Stimulated activated CD4-positive, alpha-beta T cell treated with anti-CD3 and anti-CD28 coated beads, TNF-alpha, amount 100 ng/mL, for 48 hours (primary cell): ENCODE results near the gene CDC14A.

ENCODE experiments used
- DNase-seq, 3 donors: peaks; one replicate each; pipeline ENCODE4 v3.0.0-alpha.2; 2020; ENCODE audit warnings: low read depth in 3 of 3

Gene CDC14A

DNA sequence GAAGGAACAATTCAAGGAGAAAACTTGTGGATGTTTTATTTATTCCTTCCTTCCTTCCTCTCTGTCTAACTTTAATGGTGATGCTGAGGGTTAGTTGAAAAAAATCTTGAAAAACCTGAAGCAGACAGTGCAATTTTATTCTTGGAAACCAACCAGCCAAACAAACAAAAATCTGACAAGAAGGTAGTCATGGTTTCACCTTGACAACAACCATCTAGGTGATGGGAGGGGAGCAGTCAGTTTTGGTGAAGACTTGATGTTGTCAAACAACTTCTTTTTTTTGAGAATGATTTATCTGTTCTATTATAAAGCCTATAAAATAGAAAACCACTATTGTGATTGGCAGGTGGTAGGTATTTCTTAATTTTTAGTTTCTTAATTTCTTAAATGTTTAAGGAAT lies 93.3 kb downstream of the CDC14A start:
- DNase-seq, result no peak

- DNase-seq, result no peak
These were observed 96.1 kb downstream of the CDC14A start for GRCh38 chr1:100448366-100448765.

GRCh38 chr1:100449477-100449876 lies 97.2 kb downstream of the CDC14A start:
- no peak for DNase-seq

DNA sequence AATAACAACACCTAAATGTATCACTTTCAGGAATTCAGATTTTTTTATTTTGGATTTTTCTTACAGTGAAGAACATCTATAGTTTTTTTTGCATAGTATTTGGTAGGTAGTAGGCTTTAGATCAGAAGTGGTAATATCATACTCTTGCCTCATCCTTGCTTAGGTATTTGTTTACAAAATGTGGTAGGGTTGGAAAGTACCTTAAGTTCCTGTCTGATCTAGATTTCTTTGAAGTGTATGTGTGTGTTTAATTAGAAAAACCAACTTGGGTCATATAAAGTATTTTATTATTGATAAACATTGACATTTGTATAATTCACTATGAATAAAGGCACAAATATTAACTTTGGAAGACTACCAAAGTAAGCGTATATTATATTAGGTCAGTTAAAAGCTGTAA lies 100.3 kb downstream of the CDC14A start:
- no peak for DNase-seq

DNA sequence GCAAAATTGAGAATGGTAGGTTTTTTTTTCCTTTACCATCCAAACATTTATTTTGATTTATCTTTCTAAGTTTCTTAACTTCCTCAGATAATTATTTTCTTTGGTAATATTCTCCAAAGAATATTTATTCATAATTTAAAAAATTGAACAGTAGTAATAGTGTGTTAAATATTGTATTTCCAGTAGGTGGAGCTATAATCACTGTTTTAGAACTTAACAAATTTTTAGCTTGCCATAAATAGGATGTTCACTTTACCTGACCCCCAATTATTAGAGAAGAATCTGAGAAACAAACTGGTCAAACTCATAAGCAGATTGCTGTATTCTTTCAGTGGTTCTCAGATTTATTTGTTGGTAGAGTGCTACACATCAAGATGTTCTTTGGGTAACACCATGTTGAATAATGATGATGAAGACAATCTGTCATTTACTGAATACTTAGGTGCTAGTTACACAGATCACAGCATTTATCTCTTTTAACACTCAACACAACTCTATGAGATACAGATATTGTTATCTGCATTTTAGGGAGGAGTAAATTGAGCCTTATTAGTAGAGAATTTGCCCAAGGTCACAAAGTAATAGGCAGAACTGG lies 103.3 kb downstream of the CDC14A start:
- DNase-seq, result no peak

GRCh38 chr1:100456880-100457279 lies 104.6 kb downstream of the CDC14A start:
- DNase-seq, result no peak

- no peak for DNase-seq
These were observed 105.4 kb downstream of the CDC14A start for GRCh38 chr1:100457683-100458082.

DNA sequence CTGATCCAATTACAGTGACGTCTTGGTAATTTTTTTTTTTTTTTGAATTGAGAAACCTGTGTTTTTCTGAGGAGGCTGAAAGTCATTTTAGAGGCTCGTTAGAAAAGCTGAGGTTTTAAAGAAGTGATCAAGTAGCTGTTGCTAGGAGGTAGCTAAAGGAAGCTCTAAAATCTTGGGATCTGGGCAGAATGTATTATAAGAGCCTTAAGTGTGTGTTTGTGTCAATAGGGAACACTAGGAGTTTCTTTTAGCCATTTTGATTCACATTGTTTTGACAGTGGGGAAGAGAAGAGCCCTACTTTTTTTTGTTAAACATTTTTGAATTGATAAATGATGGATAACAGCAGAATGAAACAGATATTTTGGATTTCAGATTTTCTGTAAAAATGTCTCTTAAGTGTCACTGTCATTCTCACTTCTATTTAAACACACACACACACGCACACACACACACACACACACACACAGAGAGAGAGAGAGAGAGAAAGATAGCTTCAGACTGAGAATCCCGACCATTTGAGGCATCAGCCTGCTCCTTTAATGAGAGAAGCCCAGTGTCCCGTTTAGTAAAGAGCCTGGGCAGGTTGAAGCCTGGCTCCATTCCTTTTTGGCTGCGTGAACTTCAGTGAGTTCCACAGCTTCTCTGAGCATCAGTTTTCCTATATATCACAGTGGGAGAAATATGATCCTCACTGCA lies 106.5 kb downstream of the CDC14A start:
- DNase-seq, result no peak

DNA sequence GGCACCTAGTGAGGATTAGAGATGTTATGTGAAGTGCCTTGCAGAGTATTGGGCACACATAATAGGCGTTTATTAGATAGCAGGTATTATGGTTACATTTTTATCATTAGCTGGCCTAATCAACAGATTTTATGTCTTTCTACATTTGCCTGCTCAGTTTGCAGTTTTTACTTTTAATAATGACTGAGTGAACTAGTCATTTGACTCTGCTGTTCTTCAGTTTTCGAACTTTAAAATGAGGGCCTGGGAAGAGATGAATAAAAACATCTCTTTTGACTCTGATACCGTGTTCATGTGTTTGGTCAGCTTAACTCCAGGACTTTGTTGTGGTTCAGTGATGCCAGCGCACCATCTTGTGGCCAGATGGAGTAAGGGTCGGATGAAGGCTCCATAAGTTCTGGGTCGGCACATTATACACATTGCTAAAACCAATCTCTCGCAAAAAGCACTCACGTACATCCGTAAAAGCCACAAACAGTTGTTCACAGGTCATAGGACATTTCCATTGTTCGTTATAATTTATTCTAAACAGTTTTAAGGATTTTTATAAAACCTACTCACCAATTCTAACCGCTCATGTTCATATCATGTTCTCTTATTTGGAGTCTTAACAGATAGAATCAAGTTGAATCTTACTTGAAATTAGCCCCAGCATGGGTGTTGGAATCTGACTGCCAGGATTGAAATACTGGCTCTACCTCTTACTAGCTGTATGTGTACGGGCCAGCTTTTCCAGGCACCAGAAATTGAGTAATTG lies 107.2 kb downstream of the CDC14A start:
- peak; percentile 43 to 53 (median 48) for DNase-seq

GRCh38 chr1:100461222-100461621 lies 108.9 kb downstream of the CDC14A start:
- no peak for DNase-seq

- DNase-seq, result no peak
These were observed 110.2 kb downstream of the CDC14A start for GRCh38 chr1:100462326-100463025.

DNA sequence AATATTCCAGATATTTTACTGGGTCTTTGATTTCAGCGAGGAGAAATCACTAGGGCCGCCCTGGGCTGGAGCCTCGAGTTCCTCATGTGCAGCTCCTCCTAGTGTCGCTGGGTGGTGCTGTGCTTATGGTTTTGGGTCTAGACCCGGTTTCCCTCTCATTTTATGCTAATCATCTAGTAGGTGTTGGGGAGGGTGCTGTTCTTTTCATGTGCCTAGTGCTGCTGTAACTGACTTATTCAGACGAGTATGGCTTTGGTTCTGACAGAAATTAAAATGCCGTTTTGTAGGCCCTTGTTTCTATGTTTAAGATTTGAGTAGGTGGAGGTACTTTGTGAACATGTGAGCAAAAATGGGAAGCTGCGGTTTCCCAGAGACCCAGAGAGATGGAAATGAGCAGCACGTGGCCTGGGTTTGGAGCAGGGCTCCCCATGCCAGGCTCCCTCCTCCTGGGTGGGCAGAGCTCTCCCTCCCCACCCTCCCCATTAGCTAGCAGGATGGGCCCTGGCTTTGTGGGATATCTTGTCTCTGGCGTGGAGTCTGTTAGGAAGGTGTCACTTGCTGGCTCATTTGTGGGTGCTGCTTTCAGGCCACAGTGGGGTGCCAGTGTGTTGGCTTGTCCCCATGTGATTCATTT lies 111.6 kb downstream of the CDC14A start:
- DNase-seq, result peak in 2 of 3 donors; percentile 34 to 54

DNA sequence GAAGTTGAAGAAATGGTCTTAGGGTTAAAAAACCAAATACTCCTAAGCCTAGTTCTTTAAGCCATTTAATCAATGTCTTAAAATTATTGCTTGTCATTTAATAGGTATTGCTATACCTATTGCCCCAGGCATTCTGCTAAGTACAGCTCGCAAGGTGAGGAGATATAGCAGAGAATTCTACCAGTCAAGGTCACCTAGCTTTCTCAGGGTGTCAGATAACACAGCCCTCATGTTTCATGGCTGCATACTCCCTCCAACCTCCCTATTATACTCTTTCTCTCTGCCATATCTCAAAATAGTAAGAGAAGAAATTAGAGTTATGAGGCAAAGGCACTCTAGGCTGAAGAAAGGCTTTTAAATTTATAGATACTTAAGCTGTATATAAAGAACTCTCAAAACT lies 117.3 kb downstream of the CDC14A start:
- DNase-seq, result no peak

- no peak for DNase-seq
These were observed 122.5 kb downstream of the CDC14A start for GRCh38 chr1:100474834-100475233.

GRCh38 chr1:100476735-100477290 lies 124.5 kb downstream of the CDC14A start:
- DNase-seq, result no peak

GRCh38 chr1:100478816-100479215 lies 126.5 kb downstream of the CDC14A start:
- DNase-seq, result no peak

DNA sequence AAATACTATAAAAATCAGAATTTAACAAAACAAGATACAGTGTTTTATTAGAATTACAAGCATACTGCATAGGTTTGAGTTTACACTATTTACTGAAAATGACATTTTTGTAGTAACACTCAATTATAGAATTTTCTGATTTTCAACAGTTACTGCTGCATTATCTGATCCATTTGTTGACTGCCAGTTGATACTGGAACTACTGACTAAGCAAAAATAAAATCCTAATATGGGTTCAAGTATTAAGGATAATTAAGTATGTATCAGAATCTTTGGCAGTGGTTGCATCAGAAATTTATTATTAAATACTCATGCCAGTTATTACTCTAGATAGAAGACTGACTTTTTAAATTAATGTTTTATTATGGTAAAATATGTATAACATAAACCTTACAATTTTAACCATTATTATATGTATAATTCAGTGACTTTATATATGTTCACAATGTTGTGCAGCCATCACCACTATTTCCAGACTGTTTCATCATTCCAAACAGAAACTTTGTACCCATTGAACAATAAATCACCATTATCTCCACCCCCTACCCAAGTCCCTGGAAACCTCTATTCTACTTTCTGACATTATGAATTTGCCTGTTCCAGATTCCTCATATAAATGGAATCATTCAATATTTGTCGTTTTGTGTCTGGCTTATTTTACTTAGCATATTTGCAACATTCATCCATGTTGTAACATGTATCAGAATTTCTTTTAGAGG lies 127.5 kb downstream of the CDC14A start:
- DNase-seq, result no peak

GRCh38 chr1:100481303-100481702 lies 129.0 kb downstream of the CDC14A start:
- no peak for DNase-seq

- DNase-seq, result no peak
These were observed 129.9 kb downstream of the CDC14A start for GRCh38 chr1:100482167-100482566.

GRCh38 chr1:100482748-100483147 lies 130.4 kb downstream of the CDC14A start:
- DNase-seq, result no peak

DNA sequence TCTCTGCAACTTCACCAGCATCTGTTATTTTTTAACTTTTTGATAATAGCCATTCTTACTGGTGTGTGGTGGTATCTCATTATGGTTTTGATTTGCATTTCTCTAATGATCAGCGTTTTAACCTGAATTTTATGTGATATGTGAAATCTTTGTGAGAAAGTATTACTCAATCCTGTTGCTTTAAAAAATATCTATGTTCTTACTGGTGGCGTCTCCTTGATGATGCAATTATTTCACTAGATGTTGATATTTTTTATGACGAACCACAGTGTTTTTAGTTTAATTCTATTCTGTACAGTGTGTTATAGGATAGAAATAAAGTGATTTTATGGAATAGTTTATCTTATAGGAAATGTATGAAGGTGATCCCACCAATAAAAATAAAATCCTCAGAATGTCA lies 130.9 kb downstream of the CDC14A start:
- DNase-seq, result no peak
